Activated CD8-positive, alpha-beta T cell treated with anti-CD3 and anti-CD28 coated beads for 36 hours (primary cell): Measurements from ENCODE around the gene C6orf15. TPM values are rescaled to one million over a fixed set of nuclear protein-coding genes. Genes with fewer than 3 reads are reported as not detected.

Experiments used
- ATAC-seq: fragments of 200-7000 bp; cut with Tn5 transposase; one replicate; pipeline ENCODE4 v1.10.0; 2021; ENCODE audit warnings: mild to moderate bottlenecking, moderate library complexity
- CTCF ChIA-PET: fragments of 350-600 bp; sonication (Branson Sonifier 250); formaldehyde crosslinking; loops from one replicate; lab custom pipeline; 2021; ENCODE audit warnings: antibody characterized with exemption; lab: Charles Lee
- POLR2A ChIA-PET: fragments of 350-600 bp; sonication (Branson Sonifier 250); formaldehyde crosslinking; loops from one replicate; lab custom pipeline; 2021; ENCODE audit warnings: antibody characterized with exemption; lab: Charles Lee
- DNase-seq: peaks from one replicate; pipeline ENCODE4 v3.0.0-alpha.2; 2020
- H3K27ac Mint-ChIP-seq: one replicate; pipeline ENCODE4 v1.8.0; 2021; ENCODE audit warnings: mild to moderate bottlenecking, mixed read lengths
- H3K27me3 Mint-ChIP-seq: one replicate; pipeline ENCODE4 v1.8.0; 2021; ENCODE audit warnings: mixed read lengths
- H3K36me3 Mint-ChIP-seq: one replicate; pipeline ENCODE4 v1.8.0; 2021; ENCODE audit warnings: low read depth, mixed read lengths
- H3K4me1 Mint-ChIP-seq: one replicate; pipeline ENCODE4 v1.8.0; 2021; ENCODE audit warnings: low read depth, mixed read lengths
- H3K4me3 Mint-ChIP-seq: one replicate; pipeline ENCODE4 v1.8.0; 2021; ENCODE audit warnings: mild to moderate bottlenecking, moderate library complexity, mixed read lengths
- H3K9me3 Mint-ChIP-seq: one replicate; pipeline ENCODE4 v1.8.0; 2021; ENCODE audit warnings: mixed read lengths
- intact Hi-C: fragments of 100-400 bp; cut with micrococcal nuclease; formaldehyde crosslinking; loops from one replicate; pipeline ENCODE4 v1.10.0; 2022
- total RNA-seq, 2 experiments: library from RNA; stranded (reverse); gene quantifications; one replicate each; pipeline ENCODE4 v1.2.3, GENCODE V29; 2021
- TF ChIP-seq, protein P1 (sequence below): fragments of 200-600 bp; IDR thresholded peaks from one replicate; pipeline ENCODE4 v1.8.0; 2022; ENCODE audit warnings: antibody characterized with exemption, mild to moderate bottlenecking

Gene C6orf15
- total RNA-seq, 2 experiments from 2014 or later = not detected

DNA sequence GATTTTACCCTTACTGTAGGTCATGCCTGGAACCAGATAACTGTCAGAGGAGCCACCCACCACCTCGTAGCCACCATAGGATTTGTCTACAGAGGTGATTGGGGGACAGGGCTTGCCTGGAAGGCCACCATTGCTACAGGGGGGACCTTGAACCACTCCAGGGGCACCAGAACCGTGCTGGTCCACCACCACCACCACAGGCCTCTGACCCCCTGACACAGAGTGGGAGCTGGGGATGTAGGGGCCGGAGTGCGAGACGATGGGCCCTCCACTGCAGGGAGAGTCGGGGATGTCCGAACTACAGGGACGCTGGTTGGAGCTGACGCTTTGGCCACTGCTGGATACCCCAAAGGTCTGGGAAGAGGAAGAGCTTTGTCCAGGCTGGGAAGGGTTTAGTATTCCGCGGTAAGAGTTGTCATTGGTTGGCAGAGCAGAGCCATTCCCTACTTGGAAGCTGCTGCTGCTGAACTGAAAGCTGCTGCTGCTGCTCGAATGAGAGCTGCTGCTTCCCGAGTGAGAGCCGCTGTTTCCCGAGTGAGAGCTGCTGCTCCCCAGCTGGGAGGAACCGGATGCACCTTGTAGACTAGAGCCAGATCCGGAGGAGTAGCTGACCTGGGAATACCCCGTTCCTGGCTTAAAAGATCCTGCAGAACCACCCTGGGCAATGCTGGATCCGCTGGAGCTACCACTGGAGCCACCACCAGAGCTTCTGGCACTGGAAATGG is 4.4 kb upstream of the C6orf15 start:
- intact Hi-C loops = no loop called here
- CTCF ChIA-PET = interaction anchor here (1.0 to 1.6 kb wide), 4 partner anchors 11 to 202 kb away, joined by 3 to 5 read pairs (median 4); partner anchors contain the start of gene PSORS1C2
- no peak for DNase-seq
- no peak for ATAC-seq
- no peaks in the 10 kb centered on the region for H3K27me3 Mint-ChIP-seq
- no peaks in the 10 kb centered on the region for H3K36me3 Mint-ChIP-seq
- no peak overlapping the region for H3K27ac Mint-ChIP-seq
- H3K9me3 Mint-ChIP-seq = no peaks in the 10 kb centered on the region
- TF ChIP-seq, protein P1, sequence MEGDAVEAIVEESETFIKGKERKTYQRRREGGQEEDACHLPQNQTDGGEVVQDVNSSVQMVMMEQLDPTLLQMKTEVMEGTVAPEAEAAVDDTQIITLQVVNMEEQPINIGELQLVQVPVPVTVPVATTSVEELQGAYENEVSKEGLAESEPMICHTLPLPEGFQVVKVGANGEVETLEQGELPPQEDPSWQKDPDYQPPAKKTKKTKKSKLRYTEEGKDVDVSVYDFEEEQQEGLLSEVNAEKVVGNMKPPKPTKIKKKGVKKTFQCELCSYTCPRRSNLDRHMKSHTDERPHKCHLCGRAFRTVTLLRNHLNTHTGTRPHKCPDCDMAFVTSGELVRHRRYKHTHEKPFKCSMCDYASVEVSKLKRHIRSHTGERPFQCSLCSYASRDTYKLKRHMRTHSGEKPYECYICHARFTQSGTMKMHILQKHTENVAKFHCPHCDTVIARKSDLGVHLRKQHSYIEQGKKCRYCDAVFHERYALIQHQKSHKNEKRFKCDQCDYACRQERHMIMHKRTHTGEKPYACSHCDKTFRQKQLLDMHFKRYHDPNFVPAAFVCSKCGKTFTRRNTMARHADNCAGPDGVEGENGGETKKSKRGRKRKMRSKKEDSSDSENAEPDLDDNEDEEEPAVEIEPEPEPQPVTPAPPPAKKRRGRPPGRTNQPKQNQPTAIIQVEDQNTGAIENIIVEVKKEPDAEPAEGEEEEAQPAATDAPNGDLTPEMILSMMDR = no peak
- H3K4me1 Mint-ChIP-seq = no peaks in the 10 kb centered on the region
- POLR2A ChIA-PET = no interaction called here
- H3K4me3 Mint-ChIP-seq = no peak overlapping the region

DNA sequence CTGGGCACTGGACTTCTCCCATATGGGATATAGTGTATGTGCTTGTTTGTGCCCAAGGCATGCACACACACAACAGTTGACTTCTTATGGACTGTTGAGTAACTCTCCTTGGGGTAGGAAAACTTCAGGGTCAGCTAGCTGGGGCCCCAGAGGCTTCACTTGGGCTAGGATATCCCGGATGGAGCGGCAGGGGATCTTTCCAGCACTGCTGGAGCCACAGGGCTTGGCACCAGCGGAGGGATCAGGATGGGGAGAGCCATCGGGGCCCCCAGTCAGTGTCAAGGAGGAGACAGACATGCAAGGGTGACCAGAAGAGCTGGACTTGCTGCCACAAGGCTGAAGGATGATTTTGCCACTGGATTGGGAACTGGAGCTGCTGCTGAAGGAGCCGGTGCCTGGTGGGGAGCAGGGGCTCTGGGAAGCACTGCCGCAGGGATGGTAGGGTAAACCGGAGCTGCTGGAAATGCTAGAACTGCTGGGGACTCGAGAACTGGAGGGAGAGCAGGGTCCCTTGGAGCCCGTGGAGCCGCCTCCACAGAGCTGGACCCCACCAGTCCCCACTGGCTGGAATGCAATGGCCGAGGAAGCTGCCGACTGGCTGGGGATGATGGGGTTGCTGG is 3.7 kb upstream of the C6orf15 start:
- Mint-ChIP-seq H3K36me3 (no peaks in the 10 kb centered on the region), H3K4me1 (no peaks in the 10 kb centered on the region), H3K27me3 (no peaks in the 10 kb centered on the region), H3K4me3 (no peak overlapping the region), H3K9me3 (no peaks in the 10 kb centered on the region), H3K27ac (no peak overlapping the region)
- CTCF ChIA-PET = interaction anchor here (1.0 to 1.6 kb wide), 5 partner anchors 13 to 201 kb away, joined by 3 to 5 read pairs (median 4); partner anchors contain the start of gene PSORS1C2
- DNase-seq = no peak
- TF ChIP-seq, protein P1 = no peak
- ATAC-seq = no peak
- POLR2A ChIA-PET = no interaction called here
- intact Hi-C loops = no loop called here

DNA sequence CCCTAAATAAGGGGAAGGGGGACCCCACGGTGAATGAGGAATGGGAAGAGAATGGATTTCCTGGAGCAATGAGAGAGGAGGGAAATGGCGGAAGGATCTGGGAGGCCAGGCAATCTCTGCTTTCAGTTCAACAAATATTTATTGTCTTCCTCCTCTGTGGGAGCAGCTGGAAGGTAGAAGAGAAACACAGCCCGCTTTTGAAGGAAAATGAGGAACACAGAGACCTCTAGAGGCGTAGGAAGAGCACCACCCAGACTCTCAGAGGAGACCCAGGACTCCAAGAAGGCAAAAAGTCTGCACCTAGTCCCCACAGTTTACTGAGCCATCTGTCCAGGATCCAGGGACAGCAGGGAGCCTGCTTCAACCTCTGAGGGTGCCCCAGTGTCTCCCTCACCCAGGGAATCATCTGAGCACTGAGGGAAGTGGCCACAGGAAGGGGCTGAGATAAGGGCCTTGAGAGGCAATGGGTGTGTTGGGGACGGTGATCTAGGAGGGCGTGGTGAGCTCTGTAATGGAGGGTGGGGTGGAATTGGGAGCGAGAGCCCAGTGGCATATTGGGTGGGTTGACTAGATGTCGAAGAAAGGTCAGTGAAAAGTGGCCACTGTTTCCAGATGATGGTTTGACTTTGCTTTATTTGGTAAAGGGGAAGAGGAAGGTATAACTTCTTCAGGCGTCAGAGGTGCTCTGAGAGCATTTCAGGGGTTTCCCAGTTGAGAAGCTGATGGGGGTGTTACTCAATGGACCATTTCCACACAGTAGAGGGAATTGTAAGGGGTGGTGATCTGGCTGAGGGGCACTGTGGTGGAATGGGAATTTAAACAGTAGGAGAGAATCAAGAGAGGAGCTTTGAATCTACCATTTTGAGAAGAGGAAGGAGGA is 2.8 kb upstream of the C6orf15 start:
- DNase-seq (no peak), ATAC-seq (no peak)
- ChIA-PET POLR2A (no interaction called here), CTCF (interaction anchor here (1.0 to 1.6 kb wide), 3 partner anchors 14 to 200 kb away, joined by 3 to 5 read pairs (median 4); no protein-coding TSS in a partner anchor)
- intact Hi-C loops = no loop called here
- Mint-ChIP-seq H3K9me3 (no peaks in the 10 kb centered on the region), H3K27me3 (no peaks in the 10 kb centered on the region), H3K4me1 (no peaks in the 10 kb centered on the region), H3K27ac (no peak overlapping the region), H3K4me3 (no peak overlapping the region), H3K36me3 (no peaks in the 10 kb centered on the region)
- TF ChIP-seq, protein P1 = no peak

DNA sequence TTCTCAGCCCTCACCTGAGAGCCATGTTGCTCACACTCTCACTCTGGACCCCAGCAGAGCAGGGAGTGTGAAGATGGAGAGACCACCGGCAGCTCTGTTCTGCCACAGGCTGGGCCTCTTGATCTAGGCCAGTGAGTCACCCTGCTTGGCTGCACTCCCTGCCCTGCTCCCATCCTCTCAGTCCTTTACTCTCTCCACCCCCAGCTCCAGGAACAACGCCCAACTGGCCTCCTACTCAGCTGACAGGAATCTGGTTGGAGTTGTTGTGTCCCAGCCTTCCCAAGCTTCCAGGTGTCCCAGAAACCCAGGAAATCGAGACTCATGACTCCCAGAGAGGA is 2.1 kb upstream of the C6orf15 start, which contains the start of gene PSORS1C1:
Gene PSORS1C1, plus strand, starts transcription at position 260 of the 338 bp plus-strand sequence. CDS start 14,833 bp downstream, outside the sequence.
- TF ChIP-seq, protein P1 = no peak
- ATAC-seq (no peak), DNase-seq (no peak)
- Mint-ChIP-seq H3K4me3 (no peak within 1 kb of the TSS), H3K27me3 (no peaks in the 10 kb centered on the region), H3K4me1 (no peaks in the 10 kb centered on the region), H3K9me3 (no peaks in the 10 kb centered on the region), H3K36me3 (no peaks in the 10 kb centered on the region), H3K27ac (no peak within 1 kb of the TSS)
- ChIA-PET CTCF (no interaction called here), POLR2A (no interaction called here)
- intact Hi-C loops = no loop called here
